GM12874 (cell line): ENCODE results near the gene IL36B.

Source experiments
- TF ChIP-seq, protein P1 (sequence below): IDR thresholded peaks from 2 replicates; pipeline ENCODE4 v1.5.1; 2011; ENCODE audit warnings: low read depth, mild to moderate bottlenecking, control low read depth, low read length, moderate library complexity; ENCODE audit not compliant: insufficient read depth

The IL36B gene

GRCh38 chr2:113079131-113079530 is 26.5 kb upstream of the IL36B start:
- TF ChIP-seq, protein P1, sequence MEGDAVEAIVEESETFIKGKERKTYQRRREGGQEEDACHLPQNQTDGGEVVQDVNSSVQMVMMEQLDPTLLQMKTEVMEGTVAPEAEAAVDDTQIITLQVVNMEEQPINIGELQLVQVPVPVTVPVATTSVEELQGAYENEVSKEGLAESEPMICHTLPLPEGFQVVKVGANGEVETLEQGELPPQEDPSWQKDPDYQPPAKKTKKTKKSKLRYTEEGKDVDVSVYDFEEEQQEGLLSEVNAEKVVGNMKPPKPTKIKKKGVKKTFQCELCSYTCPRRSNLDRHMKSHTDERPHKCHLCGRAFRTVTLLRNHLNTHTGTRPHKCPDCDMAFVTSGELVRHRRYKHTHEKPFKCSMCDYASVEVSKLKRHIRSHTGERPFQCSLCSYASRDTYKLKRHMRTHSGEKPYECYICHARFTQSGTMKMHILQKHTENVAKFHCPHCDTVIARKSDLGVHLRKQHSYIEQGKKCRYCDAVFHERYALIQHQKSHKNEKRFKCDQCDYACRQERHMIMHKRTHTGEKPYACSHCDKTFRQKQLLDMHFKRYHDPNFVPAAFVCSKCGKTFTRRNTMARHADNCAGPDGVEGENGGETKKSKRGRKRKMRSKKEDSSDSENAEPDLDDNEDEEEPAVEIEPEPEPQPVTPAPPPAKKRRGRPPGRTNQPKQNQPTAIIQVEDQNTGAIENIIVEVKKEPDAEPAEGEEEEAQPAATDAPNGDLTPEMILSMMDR: no peak

DNA sequence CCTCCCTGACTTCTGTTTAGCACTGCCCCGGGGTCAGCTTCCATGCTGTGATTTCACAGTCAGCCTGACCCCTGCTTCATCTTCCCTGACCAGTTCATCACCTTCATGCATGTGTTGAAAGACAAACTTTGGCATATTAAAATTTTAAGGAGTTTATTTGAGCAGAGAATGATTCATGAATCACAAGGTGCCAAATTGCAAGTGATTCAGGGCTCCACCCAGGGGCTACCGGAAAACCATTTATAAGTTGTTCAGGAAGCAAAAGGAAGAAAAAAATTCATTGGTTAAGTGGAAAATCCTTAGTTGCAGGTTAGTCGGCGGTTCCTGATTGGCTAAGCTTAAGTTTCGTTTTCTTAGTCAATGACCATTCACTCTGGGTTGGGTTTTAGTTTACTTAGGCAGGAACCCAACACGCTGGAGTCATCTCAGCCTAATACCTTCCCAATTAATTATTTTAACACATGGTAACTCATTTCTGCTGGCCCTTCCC is 25.7 kb upstream of the IL36B start:
- TF ChIP-seq, protein P1: no peak

DNA sequence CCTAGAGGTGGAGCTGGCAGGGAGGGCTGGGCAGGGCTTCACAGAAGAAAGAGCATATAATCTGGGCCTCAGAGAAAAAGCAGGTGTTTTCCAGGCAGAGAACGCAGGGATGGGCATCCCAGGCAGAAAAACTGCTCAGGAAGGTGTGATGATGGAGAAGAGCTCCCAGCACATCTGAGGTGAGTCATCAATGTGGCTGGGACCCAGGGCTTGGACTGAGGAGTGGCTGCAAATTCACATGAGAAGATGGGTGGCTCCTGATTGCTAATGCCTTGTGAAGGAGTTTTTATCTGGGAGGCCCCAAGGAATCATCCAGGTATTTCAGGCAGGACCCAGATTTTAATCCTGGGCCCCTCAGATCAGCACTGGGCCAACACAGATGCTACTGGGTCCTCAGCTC is 25.3 kb upstream of the IL36B start:
- TF ChIP-seq, protein P1: no peak

- TF ChIP-seq, protein P1: no peak
Measured at GRCh38 chr2:113076954-113077669, 24.4 kb upstream of the IL36B start.

DNA sequence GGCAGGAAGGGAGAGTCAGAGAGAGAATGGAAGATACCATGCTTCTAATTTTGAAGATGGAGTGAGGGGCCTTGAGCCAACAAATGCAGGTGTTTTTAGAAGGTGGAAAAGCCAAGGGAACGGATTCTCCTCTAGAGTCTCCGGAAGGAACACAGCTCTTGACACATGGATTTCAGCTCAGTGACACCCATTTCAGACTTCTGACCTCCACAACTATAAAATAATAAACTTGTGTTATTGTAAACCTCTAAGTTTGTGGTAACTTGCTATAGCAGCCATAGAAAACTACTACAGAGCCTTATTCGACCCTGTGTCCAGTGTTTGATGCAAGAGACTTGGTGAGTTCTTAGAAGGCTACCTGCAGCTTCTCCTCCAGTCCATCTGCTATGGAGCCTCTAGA is 22.9 kb upstream of the IL36B start:
- TF ChIP-seq, protein P1: no peak

DNA sequence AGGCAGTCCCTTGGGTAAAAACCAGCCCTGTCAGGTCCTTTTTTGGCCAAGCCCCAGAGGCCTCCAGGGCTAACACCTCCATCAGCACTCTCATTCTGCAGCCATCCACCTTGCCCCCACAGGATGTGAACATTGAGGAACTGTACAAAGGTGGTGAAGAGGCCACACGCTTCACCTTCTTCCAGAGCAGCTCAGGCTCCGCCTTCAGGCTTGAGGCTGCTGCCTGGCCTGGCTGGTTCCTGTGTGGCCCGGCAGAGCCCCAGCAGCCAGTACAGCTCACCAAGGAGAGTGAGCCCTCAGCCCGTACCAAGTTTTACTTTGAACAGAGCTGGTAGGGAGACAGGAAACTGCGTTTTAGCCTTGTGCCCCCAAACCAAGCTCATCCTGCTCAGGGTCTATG is 22.4 kb upstream of the IL36B start:
- TF ChIP-seq, protein P1: no peak

DNA sequence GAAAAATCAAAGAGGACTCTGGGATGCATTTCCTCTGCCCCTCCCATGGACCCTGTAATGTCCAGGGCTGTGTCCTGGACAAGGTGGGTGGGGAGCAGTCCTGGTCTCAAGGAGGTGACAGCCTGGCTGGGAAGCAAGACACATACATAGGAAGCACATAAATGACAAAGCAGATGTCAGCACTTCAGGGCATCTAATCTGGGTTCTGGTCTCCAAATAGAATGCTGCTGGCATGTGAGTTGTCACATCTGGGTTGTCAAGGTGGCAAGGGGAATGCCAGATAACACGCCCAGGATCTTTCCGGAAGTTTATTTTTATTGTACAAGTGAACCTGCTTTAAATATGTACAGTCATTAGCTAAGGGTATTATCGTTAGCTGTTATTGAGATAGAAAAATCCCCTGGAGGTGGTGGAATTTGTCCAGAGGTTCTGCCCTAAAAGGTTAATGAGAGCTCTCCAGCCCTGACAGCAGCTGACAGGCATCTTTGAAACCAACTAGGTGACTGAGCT is 20.7 kb upstream of the IL36B start:
- TF ChIP-seq, protein P1: no peak
